NCI-H82 (cell line): ENCODE results near the gene HAL.

Experiments used
- DNase-seq: peaks from one replicate; lab custom pipeline; 2025; lab: John Stamatoyannopoulos, UW

Gene HAL

GRCh38 chr12:95996034-95996658 lies at the start of gene HAL:
HAL (minus strand) TSS chr12:95996344; CDS start chr12:95995910, 434 bp downstream.
- no peak for DNase-seq

GRCh38 chr12:96045566-96045965 lies 49.4 kb upstream of the HAL start:
- DNase-seq, result no peak

- no peak for DNase-seq
Observed at GRCh38 chr12:96044943-96045290, 48.8 kb upstream of the HAL start.

GRCh38 chr12:96044017-96044942 lies 48.1 kb upstream of the HAL start:
- no peak for DNase-seq

GRCh38 chr12:96041181-96041580 lies 45.0 kb upstream of the HAL start:
- DNase-seq, result no peak

- no peak for DNase-seq
Observed at GRCh38 chr12:96040305-96041133, 44.4 kb upstream of the HAL start.

GRCh38 chr12:96039516-96039915 lies 43.4 kb upstream of the HAL start:
- no peak for DNase-seq

- no peak for DNase-seq
Observed at GRCh38 chr12:96036765-96037455, 40.8 kb upstream of the HAL start.

GRCh38 chr12:96035283-96036236 lies 39.4 kb upstream of the HAL start, which contains the start of gene LTA4H:
LTA4H (minus strand) TSS chr12:96035587; CDS start chr12:96035519, 68 bp downstream.
- DNase-seq, result peak; percentile 100

- peak; percentile 81 for DNase-seq
Observed at GRCh38 chr12:96034621-96035282, 38.6 kb upstream of the HAL start.

- peak; percentile 47 for DNase-seq
Observed at GRCh38 chr12:96033549-96034389, 37.6 kb upstream of the HAL start.

- DNase-seq, result no peak
Observed at GRCh38 chr12:96029826-96030225, 33.7 kb upstream of the HAL start.

GRCh38 chr12:96028538-96028937 lies 32.4 kb upstream of the HAL start:
- no peak for DNase-seq

- DNase-seq, result no peak
Observed at GRCh38 chr12:96026331-96026730, 30.2 kb upstream of the HAL start.

GRCh38 chr12:96025518-96025917 lies 29.4 kb upstream of the HAL start:
- DNase-seq, result no peak

GRCh38 chr12:96020314-96021003 lies 24.3 kb upstream of the HAL start:
- DNase-seq, result no peak

- peak; percentile 49 for DNase-seq
Observed at GRCh38 chr12:96015672-96016071, 19.5 kb upstream of the HAL start.

- DNase-seq, result no peak
Observed at GRCh38 chr12:96014943-96015599, 18.9 kb upstream of the HAL start.
